NCI-H748 treated with DMSO at 0.1 percent for 48 hours (cell line): ENCODE measurements around the gene OBSCN.

Experiments used
- DNase-seq: peaks from one replicate; lab custom pipeline; 2025; lab: John Stamatoyannopoulos, UW

Gene OBSCN

DNA sequence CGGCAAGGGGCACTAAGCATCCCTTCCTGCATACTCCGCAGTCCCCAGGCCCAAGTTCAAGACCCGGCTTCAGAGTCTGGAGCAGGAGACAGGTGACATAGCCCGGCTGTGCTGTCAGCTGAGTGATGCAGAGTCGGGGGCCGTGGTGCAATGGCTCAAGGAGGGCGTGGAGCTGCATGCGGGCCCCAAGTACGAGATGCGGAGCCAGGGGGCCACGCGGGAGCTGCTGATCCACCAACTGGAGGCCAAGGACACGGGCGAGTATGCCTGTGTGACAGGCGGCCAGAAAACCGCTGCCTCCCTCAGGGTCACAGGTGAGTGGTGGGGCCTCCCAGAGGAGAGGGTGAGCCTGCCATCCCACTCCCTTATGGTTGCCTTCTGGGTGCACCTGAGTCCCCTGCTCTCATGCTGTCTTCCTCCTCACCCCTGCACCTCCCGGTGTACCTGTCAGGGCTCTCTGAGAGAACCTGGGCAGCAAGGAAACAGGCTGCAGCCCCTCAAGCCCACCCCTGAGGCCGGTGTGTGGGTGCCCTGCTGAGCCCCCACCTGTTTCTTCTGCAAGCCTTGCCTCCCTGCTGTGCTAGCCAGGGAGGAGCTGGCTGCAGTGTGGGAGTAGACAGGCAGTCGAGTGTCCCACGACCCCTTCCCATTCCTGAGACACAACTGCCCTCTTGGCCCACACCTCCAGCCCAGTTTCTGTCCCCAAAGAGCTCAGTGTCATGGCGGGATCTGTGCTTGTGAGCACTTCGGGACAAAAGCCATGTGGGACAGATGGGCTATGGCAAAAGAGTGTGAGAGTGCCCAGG, 99.6 kb downstream of the OBSCN start:
- no peak for DNase-seq

DNA sequence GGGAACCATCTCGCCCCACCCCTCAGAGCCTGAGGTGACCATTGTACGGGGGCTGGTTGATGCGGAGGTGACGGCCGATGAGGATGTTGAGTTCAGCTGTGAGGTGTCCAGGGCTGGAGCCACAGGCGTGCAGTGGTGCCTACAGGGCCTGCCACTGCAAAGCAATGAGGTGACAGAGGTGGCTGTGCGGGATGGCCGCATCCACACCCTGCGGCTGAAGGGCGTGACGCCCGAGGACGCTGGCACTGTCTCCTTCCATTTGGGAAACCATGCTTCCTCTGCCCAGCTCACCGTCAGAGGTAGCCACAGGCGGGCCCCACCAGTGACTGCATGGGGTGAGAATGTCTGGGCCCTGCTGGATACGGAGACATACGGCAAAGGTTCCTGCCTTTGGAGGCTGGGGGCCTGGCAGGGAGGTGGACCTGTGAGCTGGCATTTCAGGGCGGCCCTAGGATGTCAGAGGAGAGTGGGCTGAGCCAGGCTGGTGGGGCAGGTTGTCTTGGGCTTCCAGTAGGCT, 100.3 kb downstream of the OBSCN start:
- DNase-seq, result no peak

DNA sequence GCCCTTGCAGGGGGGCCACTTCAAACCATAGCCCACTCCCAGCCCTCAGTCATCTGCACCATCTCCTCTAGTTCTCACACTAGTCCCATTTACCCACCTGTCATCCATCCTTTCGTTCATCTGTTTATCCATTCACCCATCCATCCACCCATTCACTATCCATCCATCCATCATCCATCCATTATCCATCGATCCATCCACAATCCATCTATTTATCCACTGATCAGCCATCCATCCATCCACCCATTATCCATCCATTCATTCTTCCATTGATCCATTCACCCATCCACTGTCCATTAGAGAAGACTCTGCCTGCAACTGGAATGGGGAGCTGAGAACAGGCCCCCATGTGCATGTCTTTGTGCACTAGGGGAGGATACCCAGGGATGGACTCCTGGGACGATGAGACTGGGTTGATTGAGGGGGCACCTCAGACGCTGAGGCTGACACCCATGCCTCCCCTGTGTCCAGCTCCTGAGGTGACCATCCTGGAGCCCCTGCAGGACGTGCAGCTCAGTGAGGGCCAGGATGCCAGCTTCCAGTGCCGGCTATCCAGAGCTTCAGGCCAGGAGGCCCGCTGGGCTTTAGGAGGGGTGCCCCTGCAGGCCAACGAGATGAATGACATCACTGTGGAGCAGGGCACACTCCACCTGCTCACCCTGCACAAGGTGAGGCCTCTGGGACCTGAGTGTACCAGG, 100.9 kb downstream of the OBSCN start:
- DNase-seq, result no peak

DNA sequence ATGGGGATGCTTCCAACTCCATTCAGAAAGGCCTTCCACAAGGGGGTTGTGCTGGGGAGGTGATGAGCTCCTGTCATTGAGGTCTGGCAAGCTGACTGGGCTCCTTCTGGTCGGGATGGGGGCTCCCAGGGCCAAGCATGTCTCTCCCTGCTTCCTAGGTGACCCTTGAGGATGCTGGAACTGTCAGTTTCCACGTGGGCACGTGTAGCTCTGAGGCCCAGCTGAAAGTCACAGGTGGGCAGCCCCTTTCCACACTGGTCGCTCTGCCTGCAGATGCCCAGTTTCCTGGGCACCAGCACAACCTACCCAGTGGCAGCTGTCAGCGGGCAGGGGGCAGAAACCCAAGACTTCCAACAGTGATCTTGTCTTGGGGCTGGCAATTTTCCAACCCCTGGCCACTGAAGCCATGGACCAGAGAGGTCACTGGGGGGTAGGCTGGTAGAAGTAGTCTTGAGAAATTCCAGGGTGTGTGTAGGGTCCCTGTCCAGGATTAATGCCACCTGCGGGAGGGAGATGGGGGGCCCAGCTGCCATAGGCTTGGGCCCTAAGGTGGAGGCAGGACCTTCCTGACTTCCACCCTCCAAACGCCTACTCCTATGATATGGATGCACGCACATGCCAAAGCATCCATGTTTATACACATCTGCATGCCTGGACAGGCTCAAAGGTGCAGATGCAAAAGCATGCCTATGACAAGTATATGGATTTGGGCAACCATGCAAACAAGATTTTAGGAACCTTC, 101.7 kb downstream of the OBSCN start:
- DNase-seq, result no peak

DNA sequence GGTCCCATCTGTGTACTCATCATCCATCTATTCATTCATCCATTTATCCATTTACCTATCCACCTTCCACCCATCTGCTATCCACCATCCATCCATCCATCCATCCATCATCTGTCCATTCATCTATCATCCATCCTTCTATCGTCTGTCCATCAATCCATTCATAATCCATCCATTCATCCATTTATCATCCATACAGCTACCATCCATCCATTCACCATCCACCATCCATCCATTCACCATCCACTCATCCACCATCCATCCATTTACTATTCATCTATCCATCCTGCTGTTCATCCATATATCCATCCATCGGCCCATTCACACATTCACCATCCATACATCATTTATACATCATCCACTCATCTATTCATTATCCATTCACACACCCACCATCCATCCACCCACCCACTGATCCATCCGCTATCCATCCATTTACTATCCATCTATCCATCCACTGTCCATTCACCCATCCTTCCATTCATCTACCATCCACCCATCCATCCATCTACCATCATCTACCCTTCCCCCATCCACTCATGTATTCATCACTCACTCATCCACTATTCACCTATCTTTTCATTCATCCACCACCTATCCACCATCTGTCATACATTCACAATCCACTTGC, 102.4 kb downstream of the OBSCN start:
- DNase-seq, result no peak

DNA sequence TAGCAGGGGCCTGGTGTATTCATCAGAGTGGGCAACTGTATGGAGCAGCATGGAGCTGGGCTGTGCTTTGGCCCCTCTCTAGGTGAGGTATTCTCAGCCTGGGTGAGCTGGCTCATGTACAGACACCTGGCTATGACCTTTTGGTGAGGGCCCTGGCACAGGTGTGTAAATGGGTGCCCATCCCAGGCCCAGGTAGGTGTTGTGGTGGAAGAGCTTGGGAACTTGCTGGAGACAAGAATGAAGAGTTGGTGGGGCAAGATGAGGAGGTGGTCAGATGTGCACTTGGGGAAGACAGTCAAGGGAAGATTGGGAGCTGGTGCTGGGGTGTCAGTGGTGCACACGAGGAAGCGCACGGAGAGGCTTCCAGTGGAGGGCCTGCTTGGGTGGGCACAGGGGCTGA, 103.2 kb downstream of the OBSCN start:
- no peak for DNase-seq

DNA sequence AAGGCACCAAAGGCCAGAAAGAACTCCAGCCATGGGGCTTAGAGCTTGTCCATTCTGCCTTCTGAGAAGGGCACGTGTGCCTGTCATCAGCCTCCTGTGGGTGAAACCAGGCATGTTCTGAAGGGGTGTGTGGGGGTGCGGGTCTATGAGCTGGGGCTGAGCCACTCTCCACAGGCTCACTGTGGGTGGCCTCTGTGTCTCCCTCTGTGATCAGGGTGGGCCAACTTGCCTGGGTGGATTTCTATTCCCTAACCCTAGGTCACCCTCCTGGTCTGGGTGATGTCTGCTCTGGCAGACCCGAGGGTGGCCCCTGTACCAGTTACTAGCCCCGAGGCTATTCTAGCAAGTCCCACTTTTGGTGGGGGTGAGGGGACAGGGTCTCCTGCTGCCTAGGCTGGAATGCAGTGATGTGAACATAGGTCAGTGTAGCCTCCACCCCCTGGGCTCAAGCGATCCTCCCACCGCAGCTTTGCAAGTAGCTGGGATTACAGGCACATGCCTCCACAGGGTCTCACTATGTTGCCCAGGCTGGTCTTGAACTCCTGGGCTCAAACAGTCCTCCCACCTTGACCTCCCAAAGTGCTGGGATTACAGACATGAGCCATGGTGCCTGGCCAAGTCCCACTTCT, 104.4 kb downstream of the OBSCN start:
- no peak for DNase-seq

DNA sequence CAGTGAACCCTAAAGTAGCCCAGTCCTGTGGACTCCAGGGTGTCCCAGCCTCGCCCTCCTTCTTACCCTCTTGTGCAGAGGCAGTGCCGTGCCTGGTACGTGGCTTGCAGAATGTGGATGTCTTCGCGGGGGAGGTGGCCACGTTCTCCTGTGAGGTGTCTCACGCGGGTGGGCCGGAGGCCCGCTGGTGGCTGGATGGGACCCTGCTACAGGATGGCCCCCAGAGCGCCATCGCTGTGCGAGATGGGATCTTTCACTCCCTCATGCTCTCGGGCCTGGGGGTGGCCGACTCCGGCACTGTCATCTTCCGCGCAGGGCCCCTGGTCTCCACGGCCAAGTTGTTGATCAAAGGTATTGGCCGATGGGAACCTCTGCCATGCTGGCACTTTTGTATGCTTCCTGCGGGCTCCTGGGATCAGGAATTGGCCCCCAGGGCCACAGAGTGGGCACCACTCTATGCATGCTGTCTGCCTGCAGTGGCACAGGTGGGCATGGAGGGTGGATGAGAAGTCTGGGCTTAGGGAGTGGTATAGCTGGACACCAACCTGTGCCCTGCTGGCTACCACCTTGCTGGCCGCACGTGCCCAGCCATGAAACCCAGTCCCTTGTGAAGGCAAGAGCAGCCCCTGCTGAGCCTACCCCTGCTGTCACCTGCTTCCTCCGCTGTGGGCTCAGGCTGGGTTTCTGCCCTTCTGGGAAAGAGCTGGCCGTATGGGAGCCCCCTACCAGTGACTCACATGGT, 105.9 kb downstream of the OBSCN start:
- no peak for DNase-seq

DNA sequence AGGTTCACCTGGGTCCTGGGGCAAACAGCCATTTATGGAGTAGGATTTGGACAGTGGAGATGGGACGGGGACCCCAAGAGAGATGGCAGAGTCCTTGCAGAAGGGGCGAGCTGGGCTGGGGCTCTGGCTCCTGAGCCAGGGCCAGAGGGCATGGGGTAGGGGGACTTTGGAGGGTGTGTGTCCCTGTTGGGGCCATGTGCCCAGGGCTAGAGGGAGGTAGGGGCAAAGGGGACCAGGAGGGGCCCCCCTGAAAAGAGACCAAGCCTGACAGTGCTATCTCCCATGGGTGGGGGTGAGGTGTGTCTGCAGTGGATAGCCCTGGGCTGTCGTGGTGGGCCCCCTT, 106.4 kb downstream of the OBSCN start:
- no peak for DNase-seq

DNA sequence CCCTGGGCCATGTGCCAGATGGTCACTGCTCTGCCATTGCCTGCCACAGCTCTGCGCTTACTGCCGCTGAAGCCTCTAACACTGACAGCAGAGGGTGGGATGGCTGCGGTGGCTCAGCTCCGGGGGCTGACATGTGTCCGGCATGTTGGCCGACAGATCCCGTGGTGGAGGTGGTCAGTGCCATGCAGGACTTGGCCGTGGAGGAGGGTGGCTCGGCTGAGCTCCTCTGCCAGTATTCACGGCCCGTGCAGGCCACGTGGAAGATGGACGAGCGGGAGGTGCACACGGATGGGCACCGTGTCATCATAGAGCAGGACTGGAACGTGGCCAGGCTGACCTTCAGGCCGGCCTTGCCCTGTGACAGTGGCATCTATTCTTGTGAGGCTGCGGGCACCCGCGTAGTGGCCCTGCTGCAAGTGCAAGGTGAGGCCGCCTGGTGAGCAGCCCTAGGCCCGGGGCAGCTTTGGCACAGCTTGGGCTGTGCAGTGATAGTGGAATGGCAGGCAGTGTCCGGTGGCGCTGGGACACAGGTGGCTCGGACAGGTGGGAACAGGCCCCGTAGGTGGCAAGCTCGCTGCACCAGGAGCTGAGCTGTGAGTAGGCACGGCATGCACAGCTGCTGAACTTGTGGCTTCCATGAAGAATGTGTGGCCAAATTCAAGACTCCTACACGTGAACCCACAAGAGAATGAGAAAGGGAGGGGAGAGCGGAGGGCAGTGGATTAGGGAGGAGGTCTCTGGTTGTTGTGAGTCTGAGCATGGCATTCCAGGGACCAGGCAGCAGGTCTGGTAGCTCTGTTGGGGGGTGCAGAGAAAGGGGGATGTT, 107.0 kb downstream of the OBSCN start:
- DNase-seq, result no peak

DNA sequence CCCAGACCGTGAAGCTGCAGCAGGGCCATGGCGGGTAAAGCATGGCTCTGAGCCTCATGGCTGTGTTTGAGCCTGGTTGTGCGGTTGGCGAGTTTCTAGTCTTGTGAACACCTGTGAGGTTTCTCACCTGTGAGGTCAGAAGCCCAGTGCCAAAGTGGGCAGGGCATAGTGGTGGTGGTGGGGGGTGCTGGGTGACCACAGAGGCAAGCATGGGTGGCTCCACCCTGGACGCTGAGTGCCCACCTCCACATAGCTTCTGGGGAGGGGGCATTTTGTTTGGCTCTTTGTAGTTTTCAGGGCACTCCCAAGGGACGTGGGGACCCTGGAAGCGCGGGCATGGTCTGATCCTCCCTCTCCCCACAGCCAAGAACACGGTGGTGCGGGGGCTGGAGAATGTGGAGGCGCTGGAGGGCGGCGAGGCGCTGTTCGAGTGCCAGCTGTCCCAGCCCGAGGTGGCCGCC, 107.7 kb downstream of the OBSCN start:
- DNase-seq, result no peak

DNA sequence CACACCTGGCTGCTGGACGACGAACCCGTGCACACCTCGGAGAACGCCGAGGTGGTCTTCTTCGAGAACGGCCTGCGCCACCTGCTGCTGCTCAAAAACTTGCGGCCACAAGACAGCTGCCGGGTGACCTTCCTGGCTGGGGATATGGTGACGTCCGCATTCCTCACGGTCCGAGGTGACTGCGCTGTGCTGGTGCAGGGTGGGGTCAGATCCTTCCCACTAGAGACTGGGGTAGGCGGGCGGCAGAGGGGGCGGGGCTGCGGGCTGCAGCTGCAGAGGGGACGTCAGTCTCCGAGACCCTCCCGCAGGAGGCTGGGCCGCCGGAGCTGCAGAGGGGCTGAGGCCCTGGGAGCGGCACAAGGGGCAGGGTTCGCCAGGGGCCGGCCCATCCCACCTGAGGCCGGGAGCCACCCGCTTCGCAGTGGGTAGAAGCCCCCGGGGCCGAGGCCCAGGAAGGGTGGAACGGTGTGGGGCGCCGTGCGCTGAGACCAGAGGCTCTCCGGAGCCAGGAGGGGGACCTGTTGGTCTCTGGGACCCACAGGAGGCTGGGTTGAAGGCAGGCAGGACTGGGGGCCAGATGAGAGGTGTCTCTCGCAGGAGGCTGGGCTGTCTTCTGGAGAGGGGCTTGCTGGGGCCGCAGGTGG, 108.2 kb downstream of the OBSCN start:
- no peak for DNase-seq

DNA sequence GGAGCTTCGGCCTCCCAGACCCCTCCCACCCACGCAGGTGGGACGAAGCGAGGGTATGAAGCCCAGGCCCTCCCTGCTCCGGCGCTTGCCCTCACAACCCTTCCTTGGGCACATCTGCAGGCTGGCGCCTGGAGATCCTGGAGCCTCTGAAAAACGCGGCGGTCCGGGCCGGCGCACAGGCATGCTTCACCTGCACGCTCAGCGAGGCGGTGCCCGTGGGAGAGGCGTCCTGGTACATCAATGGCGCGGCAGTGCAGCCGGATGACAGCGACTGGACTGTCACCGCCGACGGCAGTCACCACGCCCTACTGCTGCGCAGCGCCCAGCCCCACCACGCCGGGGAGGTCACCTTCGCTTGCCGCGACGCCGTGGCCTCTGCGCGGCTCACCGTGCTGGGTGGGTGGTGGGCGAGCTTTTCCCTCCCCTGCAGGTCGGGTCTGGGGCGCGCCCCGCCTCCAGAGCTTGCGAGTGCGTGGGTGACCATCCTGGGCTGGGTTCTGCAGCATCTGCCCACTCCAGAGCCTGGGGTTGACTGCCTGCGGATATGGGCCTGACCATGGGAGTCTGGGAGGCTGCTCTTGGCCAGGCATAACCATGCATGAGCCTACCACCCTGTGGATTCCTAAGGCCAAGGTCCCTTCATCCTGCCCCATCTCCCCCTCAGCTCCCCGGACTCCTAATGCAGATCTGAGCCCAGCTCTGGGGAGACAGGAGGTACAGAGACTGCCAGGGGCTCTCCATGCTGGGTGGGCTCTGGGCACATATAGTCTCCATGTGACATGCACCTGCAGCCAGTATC, 108.9 kb downstream of the OBSCN start:
- no peak for DNase-seq

DNA sequence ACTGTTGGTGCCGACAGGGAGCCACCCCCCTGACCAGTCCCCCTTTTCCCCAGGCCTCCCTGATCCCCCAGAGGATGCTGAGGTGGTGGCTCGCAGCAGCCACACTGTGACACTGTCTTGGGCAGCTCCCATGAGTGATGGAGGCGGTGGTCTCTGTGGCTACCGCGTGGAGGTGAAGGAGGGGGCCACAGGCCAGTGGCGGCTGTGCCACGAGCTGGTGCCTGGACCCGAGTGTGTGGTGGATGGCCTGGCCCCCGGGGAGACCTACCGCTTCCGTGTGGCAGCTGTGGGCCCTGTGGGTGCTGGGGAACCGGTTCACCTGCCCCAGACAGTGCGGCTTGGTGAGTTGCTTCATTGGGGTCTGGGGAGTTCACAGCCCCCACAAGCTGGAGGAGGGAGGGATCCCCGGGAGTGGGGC, 109.6 kb downstream of the OBSCN start:
- no peak for DNase-seq

DNA sequence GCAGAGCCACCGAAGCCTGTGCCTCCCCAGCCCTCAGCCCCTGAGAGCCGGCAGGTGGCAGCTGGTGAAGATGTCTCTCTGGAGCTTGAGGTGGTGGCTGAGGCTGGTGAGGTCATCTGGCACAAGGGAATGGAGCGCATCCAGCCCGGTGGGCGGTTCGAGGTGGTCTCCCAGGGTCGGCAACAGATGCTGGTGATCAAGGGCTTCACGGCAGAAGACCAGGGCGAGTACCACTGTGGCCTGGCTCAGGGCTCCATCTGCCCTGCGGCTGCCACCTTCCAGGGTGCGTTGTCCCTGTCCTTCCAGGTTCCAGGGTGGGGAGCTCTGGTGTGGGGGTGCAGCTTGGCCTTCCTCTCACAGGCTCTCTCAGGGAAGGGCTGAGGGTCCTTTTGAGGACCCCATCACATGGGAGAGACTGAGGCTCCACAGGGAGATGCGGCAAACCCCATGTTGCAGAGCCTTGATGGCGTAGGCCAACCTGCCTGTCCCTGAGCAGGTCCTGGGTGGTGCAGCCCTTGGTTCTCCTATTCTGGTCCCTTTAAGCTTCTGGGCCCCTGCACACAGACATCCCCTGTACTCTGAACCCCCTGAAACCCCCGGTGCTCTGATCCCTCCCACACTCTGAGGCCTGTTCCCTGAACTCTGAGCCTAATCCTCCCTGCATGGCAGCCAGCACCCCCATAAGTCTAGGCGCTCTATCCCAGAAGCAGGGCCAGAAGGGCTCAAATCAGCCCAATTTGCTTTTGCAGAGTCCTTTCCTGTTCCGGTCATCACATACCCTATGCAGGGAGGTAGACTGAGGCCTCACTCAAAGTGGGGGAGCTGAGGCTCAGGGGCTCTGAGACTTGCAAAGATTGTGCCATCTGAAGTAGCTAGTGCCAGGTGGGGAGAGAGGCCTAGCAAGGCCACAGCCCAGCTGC, 110.3 kb downstream of the OBSCN start:
- no peak for DNase-seq

DNA sequence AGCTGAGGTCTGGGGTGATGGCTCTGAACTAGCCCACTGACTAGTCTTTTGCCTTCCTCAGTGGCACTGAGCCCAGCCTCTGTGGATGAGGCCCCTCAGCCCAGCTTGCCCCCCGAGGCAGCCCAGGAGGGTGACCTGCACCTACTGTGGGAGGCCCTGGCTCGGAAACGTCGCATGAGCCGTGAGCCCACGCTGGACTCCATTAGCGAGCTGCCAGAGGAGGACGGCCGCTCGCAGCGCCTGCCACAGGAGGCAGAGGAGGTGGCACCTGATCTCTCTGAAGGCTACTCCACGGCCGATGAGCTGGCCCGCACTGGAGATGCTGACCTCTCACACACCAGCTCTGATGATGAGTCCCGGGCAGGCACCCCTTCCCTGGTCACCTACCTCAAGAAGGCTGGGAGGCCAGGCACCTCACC, 111.0 kb downstream of the OBSCN start:
- no peak for DNase-seq

DNA sequence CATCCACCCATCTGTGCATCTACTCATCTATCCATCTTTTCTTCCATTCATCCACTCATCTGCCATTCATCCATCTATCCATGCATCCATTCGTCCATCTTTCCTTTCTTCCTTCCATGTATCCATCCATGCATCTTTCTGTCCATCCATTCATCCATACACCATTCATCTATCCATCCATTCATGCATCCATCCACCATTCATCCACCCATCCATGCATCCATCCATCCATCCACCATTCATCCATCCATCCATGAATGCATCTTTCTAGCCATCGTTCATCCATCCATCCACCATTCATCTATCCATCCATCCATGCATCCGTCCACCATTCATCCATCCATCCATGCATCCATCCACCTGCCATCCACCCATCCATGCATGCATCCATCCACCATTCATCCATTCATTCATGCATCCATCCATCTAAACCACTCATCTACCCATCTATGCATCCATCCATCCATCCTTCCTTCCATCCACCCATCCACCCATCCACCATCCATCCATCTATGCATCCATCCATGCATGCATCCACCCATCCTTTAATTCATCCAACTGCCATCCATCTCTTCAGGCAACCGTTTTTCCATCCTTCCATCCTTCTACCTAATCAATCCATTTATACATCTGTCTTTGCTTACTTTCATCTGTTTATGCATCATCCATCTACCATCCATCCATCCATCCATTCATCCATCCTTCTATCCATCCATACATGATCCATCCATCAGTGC, 111.7 kb downstream of the OBSCN start:
- no peak for DNase-seq
